Measurements from ENCODE around the gene GFPT2. TPM values are rescaled to one million over a fixed set of nuclear protein-coding genes. Genes with fewer than 3 reads are reported as not detected.

GFPT2 gene
- total RNA-seq, 1 donor from 2014 or later, result 17.6 TPM

DNA sequence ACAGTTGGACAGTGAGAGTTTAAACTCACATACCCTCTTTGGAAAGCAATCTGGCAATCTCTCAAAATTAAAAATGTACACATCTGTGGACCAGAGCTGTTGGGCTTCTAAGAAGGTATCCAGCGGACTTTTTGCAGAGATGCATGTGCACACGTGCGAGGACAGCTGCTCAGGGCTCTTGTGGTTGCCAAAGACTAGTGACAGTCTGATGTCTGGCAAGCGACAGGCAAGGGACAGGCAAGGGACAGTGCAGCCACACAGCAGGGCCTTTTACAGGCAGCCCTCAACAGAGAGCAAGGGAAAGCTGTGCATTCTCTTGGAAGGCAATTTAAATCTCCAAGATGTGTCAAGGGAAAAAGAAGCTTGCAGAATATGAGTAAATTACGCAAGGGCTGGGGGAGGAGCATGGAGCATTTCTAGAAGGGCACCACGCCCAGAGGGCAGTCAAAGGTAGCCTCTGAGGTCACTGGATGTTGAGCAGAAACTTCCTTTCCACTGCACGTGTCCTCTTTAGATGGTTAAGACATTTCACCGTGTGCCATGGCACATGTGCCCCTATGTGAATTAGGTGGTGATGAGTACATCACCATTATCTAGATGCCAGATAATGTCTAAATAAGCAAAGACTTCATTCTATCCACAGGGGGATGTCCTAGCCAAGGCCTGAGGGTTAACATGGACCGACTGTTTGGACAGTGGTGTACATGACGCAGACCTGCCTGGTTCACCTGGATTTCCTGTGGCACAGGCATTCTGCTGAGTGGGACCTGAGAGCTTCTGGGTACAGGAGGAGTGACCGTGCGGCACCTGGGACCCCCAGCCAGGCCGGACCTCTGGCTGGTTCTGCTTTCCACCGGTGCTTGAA is 9.1 kb downstream of the GFPT2 start:
- TF ChIP-seq, protein P1, sequence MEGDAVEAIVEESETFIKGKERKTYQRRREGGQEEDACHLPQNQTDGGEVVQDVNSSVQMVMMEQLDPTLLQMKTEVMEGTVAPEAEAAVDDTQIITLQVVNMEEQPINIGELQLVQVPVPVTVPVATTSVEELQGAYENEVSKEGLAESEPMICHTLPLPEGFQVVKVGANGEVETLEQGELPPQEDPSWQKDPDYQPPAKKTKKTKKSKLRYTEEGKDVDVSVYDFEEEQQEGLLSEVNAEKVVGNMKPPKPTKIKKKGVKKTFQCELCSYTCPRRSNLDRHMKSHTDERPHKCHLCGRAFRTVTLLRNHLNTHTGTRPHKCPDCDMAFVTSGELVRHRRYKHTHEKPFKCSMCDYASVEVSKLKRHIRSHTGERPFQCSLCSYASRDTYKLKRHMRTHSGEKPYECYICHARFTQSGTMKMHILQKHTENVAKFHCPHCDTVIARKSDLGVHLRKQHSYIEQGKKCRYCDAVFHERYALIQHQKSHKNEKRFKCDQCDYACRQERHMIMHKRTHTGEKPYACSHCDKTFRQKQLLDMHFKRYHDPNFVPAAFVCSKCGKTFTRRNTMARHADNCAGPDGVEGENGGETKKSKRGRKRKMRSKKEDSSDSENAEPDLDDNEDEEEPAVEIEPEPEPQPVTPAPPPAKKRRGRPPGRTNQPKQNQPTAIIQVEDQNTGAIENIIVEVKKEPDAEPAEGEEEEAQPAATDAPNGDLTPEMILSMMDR (conservative IDR thresholded peaks at IDR 0.05), result no peak
- Mint-ChIP-seq H3K36me3 (no peaks in the 10 kb centered on the region), H3K27ac (no peak overlapping the region), H3K4me3 (no peak overlapping the region), H3K27me3 (peaks cover 14% of the 10 kb centered on the region), H3K9me3 (no peaks in the 10 kb centered on the region), H3K4me1 (ENCODE audit: unreplicated experiment) (peaks cover 13% of the 10 kb centered on the region)
- no peak for DNase-seq (ENCODE audit: extremely low spot score, unreplicated experiment)

DNA sequence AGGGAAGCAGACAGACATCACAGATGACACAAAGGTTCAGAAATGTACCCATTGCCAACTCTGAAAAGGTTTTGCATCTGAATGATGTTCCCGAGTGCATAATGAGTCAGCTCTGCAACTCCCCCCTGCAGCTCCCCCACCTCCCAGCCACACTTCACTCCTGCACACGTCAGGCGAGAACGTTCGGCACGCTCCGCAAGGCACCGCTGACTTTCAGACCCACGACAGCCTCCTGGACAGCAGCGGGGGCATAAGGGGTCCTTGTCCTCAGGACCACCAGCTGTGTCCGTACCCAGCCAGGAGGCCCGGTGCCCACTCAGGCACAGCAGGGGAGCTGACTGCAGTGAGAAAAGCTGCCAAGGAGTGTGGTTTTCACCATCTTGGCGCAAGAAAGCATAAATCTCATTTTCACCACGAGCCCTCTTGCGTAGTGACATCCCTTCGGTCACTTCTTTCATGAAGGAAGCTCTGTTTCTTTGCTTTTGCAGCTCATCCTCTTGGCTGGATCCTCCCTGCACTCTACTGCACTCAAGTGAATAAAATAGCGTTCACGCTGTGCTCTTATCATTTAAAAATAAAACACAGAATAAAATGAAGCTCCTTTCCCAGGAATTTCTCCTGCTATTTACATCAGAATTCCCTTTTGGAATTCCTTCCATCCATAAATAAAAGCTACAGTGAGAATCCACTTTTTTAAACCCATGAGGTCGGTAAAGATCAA is 9.9 kb downstream of the GFPT2 start:
- Mint-ChIP-seq H3K27ac (no peak overlapping the region), H3K36me3 (no peaks in the 10 kb centered on the region), H3K27me3 (peaks cover 14% of the 10 kb centered on the region), H3K9me3 (no peaks in the 10 kb centered on the region), H3K4me1 (ENCODE audit: unreplicated experiment) (peaks cover 13% of the 10 kb centered on the region), H3K4me3 (no peak overlapping the region)
- DNase-seq (ENCODE audit: extremely low spot score, unreplicated experiment), result no peak
- TF ChIP-seq, protein P1 (conservative IDR thresholded peaks at IDR 0.05), result no peak

DNA sequence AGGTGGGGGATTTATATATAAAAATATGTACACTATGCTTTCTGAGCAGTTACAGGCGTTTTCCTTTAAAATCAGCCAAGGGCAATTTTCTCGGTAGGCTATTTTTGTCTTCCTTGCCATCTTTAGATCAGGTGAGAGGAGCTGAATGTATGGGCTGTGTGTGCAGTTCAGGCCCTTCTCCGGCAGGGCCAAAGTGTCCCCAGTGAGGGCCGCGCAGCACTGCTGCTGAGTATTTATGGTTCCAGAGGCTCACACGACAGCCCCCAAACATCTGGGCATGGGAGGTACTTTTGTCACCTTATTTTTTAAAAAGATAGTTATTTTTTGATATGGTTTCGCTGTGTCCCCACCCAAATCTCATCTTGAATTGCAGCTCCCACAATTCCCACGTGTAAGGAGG is 11.5 kb downstream of the GFPT2 start:
- no peak overlapping the region for H3K4me3 Mint-ChIP-seq
- no peaks in the 10 kb centered on the region for H3K36me3 Mint-ChIP-seq
- TF ChIP-seq, protein P1 (conservative IDR thresholded peaks at IDR 0.05), result no peak
- no peak for DNase-seq (ENCODE audit: extremely low spot score, unreplicated experiment)
- peaks cover 10% of the 10 kb centered on the region for H3K27me3 Mint-ChIP-seq
- H3K27ac Mint-ChIP-seq, result no peak overlapping the region
- H3K9me3 Mint-ChIP-seq, result no peaks in the 10 kb centered on the region
- H3K4me1 Mint-ChIP-seq (ENCODE audit: unreplicated experiment), result peaks cover 13% of the 10 kb centered on the region

DNA sequence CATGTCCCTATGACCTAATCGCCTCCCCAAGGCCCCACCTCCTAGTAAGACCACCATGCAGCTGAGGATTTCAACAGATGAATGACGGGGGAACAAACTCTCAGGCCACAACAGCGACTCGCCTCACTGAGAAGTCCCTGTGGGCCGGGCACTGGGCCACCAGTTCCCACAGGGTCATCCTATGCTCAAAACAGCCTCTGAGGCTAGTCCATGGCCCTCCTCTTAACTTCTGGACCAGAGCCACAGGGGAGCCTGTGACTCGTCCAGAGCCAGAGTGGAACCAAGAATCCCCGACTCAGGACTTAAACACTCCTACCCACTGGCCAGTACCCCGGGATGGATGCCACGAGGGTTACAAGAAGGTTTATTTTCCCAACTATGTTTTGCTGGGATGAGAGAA is 12.3 kb downstream of the GFPT2 start:
- Mint-ChIP-seq H3K27ac (no peak overlapping the region), H3K36me3 (no peaks in the 10 kb centered on the region), H3K4me1 (ENCODE audit: unreplicated experiment) (peaks cover 13% of the 10 kb centered on the region), H3K4me3 (no peak overlapping the region), H3K9me3 (no peaks in the 10 kb centered on the region), H3K27me3 (peaks cover 9% of the 10 kb centered on the region)
- DNase-seq (ENCODE audit: extremely low spot score, unreplicated experiment), result no peak
- TF ChIP-seq, protein P1 (conservative IDR thresholded peaks at IDR 0.05), result no peak

DNA sequence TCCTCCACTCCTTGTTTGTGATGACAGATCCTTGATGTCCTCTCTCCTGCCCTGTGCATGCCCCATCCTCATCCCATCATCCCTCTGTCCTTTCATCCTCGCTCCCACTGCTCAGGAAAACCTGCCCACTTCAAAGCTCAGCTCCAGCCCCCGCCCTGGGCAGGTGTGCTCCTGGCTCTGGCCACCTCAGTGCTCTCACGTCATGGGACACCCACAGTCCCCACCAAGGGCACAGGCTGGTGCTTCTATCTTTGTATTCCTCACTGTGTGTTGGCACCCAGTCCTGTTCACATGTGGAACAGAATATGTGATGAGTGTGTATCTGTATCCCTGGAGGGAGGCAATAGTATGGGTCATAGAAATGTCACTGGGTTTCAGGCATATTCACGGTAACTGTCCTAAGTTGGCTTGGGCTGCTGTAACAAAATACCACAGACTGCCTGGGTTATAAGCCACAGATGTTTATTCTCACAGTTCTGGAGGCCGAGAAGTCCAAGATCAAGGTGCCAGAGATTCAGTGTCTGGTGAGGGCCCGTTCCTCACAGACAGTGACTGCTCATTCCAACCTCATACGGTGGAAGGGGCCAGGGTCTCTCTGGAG is 13.5 kb downstream of the GFPT2 start:
- no peak for DNase-seq (ENCODE audit: extremely low spot score, unreplicated experiment)
- TF ChIP-seq, protein P1 (conservative IDR thresholded peaks at IDR 0.05), result no peak
- H3K4me3 Mint-ChIP-seq, result no peak overlapping the region
- no peak overlapping the region for H3K27ac Mint-ChIP-seq
- H3K27me3 Mint-ChIP-seq, result peaks cover 9% of the 10 kb centered on the region
- H3K9me3 Mint-ChIP-seq, result no peaks in the 10 kb centered on the region
- H3K36me3 Mint-ChIP-seq, result no peaks in the 10 kb centered on the region
- peaks cover 13% of the 10 kb centered on the region for H3K4me1 Mint-ChIP-seq (ENCODE audit: unreplicated experiment)

Measured in type B pancreatic cell (in vitro differentiated cells).